Hepatocyte (in vitro differentiated cells): ENCODE data around the gene GIMAP7. TPM values are rescaled to one million over a fixed set of nuclear protein-coding genes. Genes with fewer than 3 reads are reported as not detected.

Experiments
- DNase-seq: peaks from one replicate; pipeline ENCODE4 v3.0.0-alpha.2; 2016; ENCODE audit warnings: low spot score
- H2AFZ ChIP-seq: fragments of 200-600 bp; sonication (generic); 2 replicates; pipeline ENCODE4 v1.6.0; 2016; ENCODE audit warnings: antibody characterized with exemption, mild to moderate bottlenecking
- H3K27ac ChIP-seq: fragments of 200-600 bp; sonication (generic); 2 replicates; pipeline ENCODE4 v1.5.1; 2016; ENCODE audit warnings: mild to moderate bottlenecking
- H3K27me3 ChIP-seq: fragments of 200-600 bp; sonication (generic); 2 replicates; pipeline ENCODE4 v1.6.1; 2016
- H3K36me3 ChIP-seq: fragments of 200-600 bp; sonication (generic); replicated peaks from 2 replicates; pipeline ENCODE4 v1.5.1; 2016; ENCODE audit warnings: low read depth; ENCODE audit not compliant: insufficient read depth
- H3K4me1 ChIP-seq: fragments of 200-600 bp; sonication (generic); 2 replicates; pipeline ENCODE4 v1.5.1; 2016; ENCODE audit warnings: mild to moderate bottlenecking, moderate library complexity; ENCODE audit not compliant: insufficient read depth
- H3K4me2 ChIP-seq: fragments of 200-600 bp; sonication (generic); 2 replicates; pipeline ENCODE4 v1.6.0; 2016
- H3K4me3 ChIP-seq: fragments of 200-600 bp; sonication (generic); 2 replicates; pipeline ENCODE4 v1.5.1; 2016; ENCODE audit warnings: mild to moderate bottlenecking
- H3K79me2 ChIP-seq: fragments of 200-600 bp; sonication (generic); 2 replicates; pipeline ENCODE4 v1.6.0; 2017; ENCODE audit warnings: mild to moderate bottlenecking
- H3K9me2 ChIP-seq: fragments of 200-600 bp; sonication (generic); replicated peaks from 2 replicates; pipeline ENCODE4 v1.6.0; 2017; ENCODE audit warnings: mild to moderate bottlenecking; ENCODE audit not compliant: insufficient read depth
- H3K9me3 ChIP-seq: fragments of 200-600 bp; sonication (generic); 2 replicates; pipeline ENCODE4 v1.5.1; 2016; ENCODE audit warnings: low read depth, mild to moderate bottlenecking
- H4K20me1 ChIP-seq: fragments of 200-600 bp; sonication (generic); 2 replicates; pipeline ENCODE4 v1.6.0; 2016; ENCODE audit warnings: mild to moderate bottlenecking; ENCODE audit not compliant: insufficient read depth, poor library complexity, severe bottlenecking
- CTCF ChIP-seq: fragments of 200-600 bp; sonication (generic); IDR thresholded peaks from 2 replicates; pipeline ENCODE4 v1.5.1; 2016; ENCODE audit warnings: antibody characterized with exemption, mild to moderate bottlenecking; ENCODE audit not compliant: poor library complexity
- EZH2 ChIP-seq: fragments of 200-600 bp; sonication (generic); IDR thresholded peaks from 2 replicates; pipeline ENCODE4 v1.6.1; 2016; ENCODE audit warnings: antibody characterized with exemption, mild to moderate bottlenecking, borderline replicate concordance
- EZH2phosphoT487 ChIP-seq: fragments of 200-600 bp; sonication (generic); IDR thresholded peaks from one replicate; pipeline ENCODE4 v1.6.1; 2018; ENCODE audit warnings: antibody characterized with exemption, mild to moderate bottlenecking, low read depth, moderate library complexity; ENCODE audit not compliant: unreplicated experiment, severe bottlenecking
- WGBS: methylation state at CpG from one replicate; pipeline ENCODE4 v1.1.6; 2016; ENCODE audit warnings: low lambda C conversion rate; ENCODE audit errors: missing lambda C conversion rate; 5-methylcytosine and 5-hydroxymethylcytosine counted together
- polyA plus RNA-seq: library from polyadenylated mRNA; unstranded; fragments of >200 nt; fragmentation: Nextera tagmentation; extraction: Ambion mirVana; gene quantifications from 2 replicates; pipeline ENCODE4 v1.2.1, GENCODE V29; 2016
- total RNA-seq: library from RNA; depleted of rRNA; stranded (reverse); fragments of >200 nt; gene quantifications from 2 replicates; pipeline ENCODE4 v1.2.3, GENCODE V29; 2014

Gene GIMAP7
- total and polyA plus RNA-seq, 2 experiments from 2014 or later, result 0.19 to 0.33 TPM

- Histone ChIP-seq H3K27ac (no peak overlapping the region), H3K79me2 (no peaks in the 10 kb centered on the region), H3K36me3 (no peaks in the 10 kb centered on the region), H3K4me3 (no peak overlapping the region), H2AFZ (no peak overlapping the region), H3K4me1 (no peaks in the 10 kb centered on the region), H3K4me2 (no peak overlapping the region), H3K9me2 (no peaks in the 10 kb centered on the region), H3K27me3 (no peaks in the 10 kb centered on the region), H3K9me3 (no peaks in the 10 kb centered on the region), H4K20me1 (no peaks in the 10 kb centered on the region)
- DNase-seq, result no peak
- 93% methylated on average over 3 of the region's 3 CpGs for WGBS
- TF ChIP-seq CTCF (no peak), EZH2 (no peak), EZH2phosphoT487 (no peak)
Observed at GRCh38 chr7:150476285-150476684, 38.4 kb upstream of the GIMAP7 start.

- no peak for DNase-seq
- no peaks in the 10 kb centered on the region for H3K9me2 ChIP-seq
- no peak overlapping the region for H3K4me3 ChIP-seq
- H3K4me1 ChIP-seq, result no peaks in the 10 kb centered on the region
- no peak overlapping the region for H3K27ac ChIP-seq
- no peak for TF ChIP-seq EZH2phosphoT487
- TF ChIP-seq EZH2, result no peak
- TF ChIP-seq CTCF, result no peak
- H2AFZ ChIP-seq, result no peak overlapping the region
- no peaks in the 10 kb centered on the region for H3K36me3 ChIP-seq
- no peaks in the 10 kb centered on the region for H3K27me3 ChIP-seq
- no peak overlapping the region for H3K4me2 ChIP-seq
- no peaks in the 10 kb centered on the region for H3K79me2 ChIP-seq
- H3K9me3 ChIP-seq, result no peaks in the 10 kb centered on the region
- WGBS, result 91% methylated on average over 25 of the region's 25 CpGs
- no peaks in the 10 kb centered on the region for H4K20me1 ChIP-seq
Observed at GRCh38 chr7:150476819-150477631, 37.6 kb upstream of the GIMAP7 start.

- Histone ChIP-seq H2AFZ (no peak overlapping the region), H3K9me2 (no peaks in the 10 kb centered on the region), H3K79me2 (no peaks in the 10 kb centered on the region), H3K36me3 (no peaks in the 10 kb centered on the region), H3K4me2 (no peak overlapping the region), H3K4me3 (no peak overlapping the region), H3K4me1 (no peaks in the 10 kb centered on the region), H3K27me3 (no peaks in the 10 kb centered on the region), H4K20me1 (no peaks in the 10 kb centered on the region), H3K27ac (no peak overlapping the region), H3K9me3 (no peaks in the 10 kb centered on the region)
- 73% methylated on average over 3 of the region's 3 CpGs for WGBS
- no peak for DNase-seq
- TF ChIP-seq EZH2 (no peak), EZH2phosphoT487 (no peak), CTCF (no peak)
Observed at GRCh38 chr7:150479023-150479716, 35.5 kb upstream of the GIMAP7 start.
